RWPE1 (cell line): Measurements from ENCODE around the gene NAPSA.

Experiments used
- CTCF ChIA-PET: fragments of 350-600 bp; sonication (Branson Sonifier 250); formaldehyde crosslinking; extraction: SDS; loops from one replicate; lab custom pipeline; 2021; lab: Yijun Ruan, JAX
- POLR2A ChIA-PET: fragments of 400-600 bp; formaldehyde crosslinking; extraction: SDS; loops from one replicate; lab custom pipeline; 2020; ENCODE audit warnings: antibody characterized with exemption; ENCODE audit not compliant: low non-redundant PET; lab: Yijun Ruan, JAX
- DNase-seq: peaks from one replicate; pipeline ENCODE4 v3.0.0; 2012; ENCODE audit warnings: low spot score
- H3K27ac ChIP-seq: fragments of 450-650 bp; 2 replicates; pipeline ENCODE4 v1.5.1; 2017
- TF ChIP-seq, protein P1 (sequence below): fragments of 450-650 bp; conservative IDR thresholded peaks from 2 replicates; pipeline ENCODE4 v1.5.1; 2017; ENCODE audit warnings: low read depth, mild to moderate bottlenecking

Gene NAPSA

GRCh38 chr19:50380137-50380536 lies 14.7 kb upstream of the NAPSA start:
- DNase-seq = no peak
- POLR2A ChIA-PET = no interaction called here
- CTCF ChIA-PET = interaction anchor here (0.6 kb wide), 1 partner anchor 77 kb away, joined by 8 read pairs; no protein-coding TSS in a partner anchor
- TF ChIP-seq, protein P1, sequence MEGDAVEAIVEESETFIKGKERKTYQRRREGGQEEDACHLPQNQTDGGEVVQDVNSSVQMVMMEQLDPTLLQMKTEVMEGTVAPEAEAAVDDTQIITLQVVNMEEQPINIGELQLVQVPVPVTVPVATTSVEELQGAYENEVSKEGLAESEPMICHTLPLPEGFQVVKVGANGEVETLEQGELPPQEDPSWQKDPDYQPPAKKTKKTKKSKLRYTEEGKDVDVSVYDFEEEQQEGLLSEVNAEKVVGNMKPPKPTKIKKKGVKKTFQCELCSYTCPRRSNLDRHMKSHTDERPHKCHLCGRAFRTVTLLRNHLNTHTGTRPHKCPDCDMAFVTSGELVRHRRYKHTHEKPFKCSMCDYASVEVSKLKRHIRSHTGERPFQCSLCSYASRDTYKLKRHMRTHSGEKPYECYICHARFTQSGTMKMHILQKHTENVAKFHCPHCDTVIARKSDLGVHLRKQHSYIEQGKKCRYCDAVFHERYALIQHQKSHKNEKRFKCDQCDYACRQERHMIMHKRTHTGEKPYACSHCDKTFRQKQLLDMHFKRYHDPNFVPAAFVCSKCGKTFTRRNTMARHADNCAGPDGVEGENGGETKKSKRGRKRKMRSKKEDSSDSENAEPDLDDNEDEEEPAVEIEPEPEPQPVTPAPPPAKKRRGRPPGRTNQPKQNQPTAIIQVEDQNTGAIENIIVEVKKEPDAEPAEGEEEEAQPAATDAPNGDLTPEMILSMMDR = no peak
- peak overlapping the region; percentile 34; the same call in 1 of the 2 replicates for H3K27ac ChIP-seq

DNA sequence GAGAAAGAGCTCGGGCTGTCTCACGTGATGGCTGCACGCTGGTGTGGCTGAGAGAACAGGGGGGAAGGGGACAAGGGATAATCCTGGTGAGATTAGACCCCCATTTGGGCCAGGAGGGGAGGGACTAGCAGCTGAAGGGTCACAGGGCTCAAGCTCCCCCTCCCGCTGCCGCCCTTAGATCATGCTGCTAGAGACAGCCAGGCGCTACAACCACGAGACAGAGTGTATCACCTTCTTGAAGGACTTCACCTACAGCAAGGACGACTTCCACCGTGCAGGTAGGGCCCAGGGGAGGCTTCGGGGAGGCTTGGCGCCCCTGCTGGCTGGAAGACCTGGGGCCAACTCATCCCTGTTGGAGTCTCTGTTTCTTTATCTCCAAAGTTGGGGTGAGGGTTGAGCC lies 14.2 kb upstream of the NAPSA start:
- POLR2A ChIA-PET = no interaction called here
- CTCF ChIA-PET = interaction anchor here (0.6 kb wide), 1 partner anchor 77 kb away, joined by 8 read pairs; no protein-coding TSS in a partner anchor

GRCh38 chr19:50378863-50379236 lies 13.4 kb upstream of the NAPSA start:
- ChIA-PET CTCF (no interaction called here), POLR2A (no interaction called here)
- peak overlapping the region; percentile 3; the same call in 1 of the 2 replicates for H3K27ac ChIP-seq
- TF ChIP-seq, protein P1 = no peak
- no peak for DNase-seq

More for the DNA sequence above, 14.2 kb upstream of the NAPSA start:
- no peak overlapping the region for H3K27ac ChIP-seq
- no peak for DNase-seq
- TF ChIP-seq, protein P1 = no peak

DNA sequence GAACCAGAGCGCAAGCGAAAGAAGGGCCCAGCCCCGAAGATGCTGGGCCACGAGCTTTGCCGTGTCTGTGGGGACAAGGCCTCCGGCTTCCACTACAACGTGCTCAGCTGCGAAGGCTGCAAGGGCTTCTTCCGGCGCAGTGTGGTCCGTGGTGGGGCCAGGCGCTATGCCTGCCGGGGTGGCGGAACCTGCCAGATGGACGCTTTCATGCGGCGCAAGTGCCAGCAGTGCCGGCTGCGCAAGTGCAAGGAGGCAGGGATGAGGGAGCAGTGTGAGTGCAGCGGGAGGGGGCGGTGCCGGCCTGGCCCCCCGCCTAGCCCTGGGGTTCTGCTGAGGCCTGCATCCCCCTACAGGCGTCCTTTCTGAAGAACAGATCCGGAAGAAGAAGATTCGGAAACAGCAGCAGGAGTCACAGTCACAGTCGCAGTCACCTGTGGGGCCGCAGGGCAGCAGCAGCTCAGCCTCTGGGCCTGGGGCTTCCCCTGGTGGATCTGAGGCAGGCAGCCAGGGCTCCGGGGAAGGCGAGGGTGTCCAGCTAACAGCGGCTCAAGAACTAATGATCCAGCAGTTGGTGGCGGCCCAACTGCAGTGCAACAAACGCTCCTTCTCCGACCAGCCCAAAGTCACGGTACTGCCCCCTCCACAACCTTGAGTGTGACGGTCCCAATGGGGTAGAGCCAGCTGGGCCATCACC lies 12.9 kb upstream of the NAPSA start:
- POLR2A ChIA-PET = no interaction called here
- CTCF ChIA-PET = no interaction called here

DNA sequence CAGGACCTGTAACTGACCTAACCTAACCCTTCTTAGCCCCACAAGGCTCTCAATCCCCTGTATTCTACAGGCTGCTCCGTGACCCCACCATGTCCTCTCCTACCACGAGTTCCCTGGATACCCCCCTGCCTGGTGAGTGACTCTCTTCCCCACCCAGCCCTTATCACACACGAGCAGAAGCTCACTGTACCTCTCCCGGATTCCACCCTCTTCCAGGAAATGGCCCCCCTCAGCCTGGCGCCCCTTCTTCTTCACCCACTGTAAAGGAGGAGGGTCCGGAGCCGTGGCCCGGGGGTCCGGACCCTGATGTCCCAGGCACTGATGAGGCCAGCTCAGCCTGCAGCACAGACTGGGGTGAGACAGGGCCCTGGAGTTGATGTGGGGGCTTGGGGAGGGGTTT lies 12.1 kb upstream of the NAPSA start:
- peak overlapping the region; percentile 96 for H3K27ac ChIP-seq
- POLR2A ChIA-PET = no interaction called here
- DNase-seq = no peak
- CTCF ChIA-PET = no interaction called here
- TF ChIP-seq, protein P1 = no peak

More for the DNA sequence above, 12.9 kb upstream of the NAPSA start:
- H3K27ac ChIP-seq = peak overlapping the region; percentile 3; the same call in 1 of the 2 replicates
- TF ChIP-seq, protein P1 = no peak
- DNase-seq = no peak

GRCh38 chr19:50377051-50377461 lies 11.6 kb upstream of the NAPSA start:
- ChIA-PET CTCF (no interaction called here), POLR2A (no interaction called here)
- peak; percentile 38 for DNase-seq
- TF ChIP-seq, protein P1 = no peak
- peak overlapping the region; percentile 96 for H3K27ac ChIP-seq
